ENCODE results near the gene CCDC182.

Gene CCDC182

GRCh38 chr17:57727630-57728175, 17.4 kb downstream of the CCDC182 start:
- no peak for DNase-seq (ENCODE audit: low read depth)

- no peak for DNase-seq (ENCODE audit: low read depth)
These were observed 18.3 kb downstream of the CCDC182 start for GRCh38 chr17:57726838-57727237.

- DNase-seq (ENCODE audit: low read depth): no peak
These were observed 18.8 kb downstream of the CCDC182 start for GRCh38 chr17:57726213-57726790.

- DNase-seq (ENCODE audit: low read depth): no peak
These were observed 20.4 kb downstream of the CCDC182 start for GRCh38 chr17:57724729-57725125.

GRCh38 chr17:57724026-57724728, 20.9 kb downstream of the CCDC182 start:
- no peak for DNase-seq (ENCODE audit: low read depth)

GRCh38 chr17:57723427-57724025, 21.6 kb downstream of the CCDC182 start:
- DNase-seq (ENCODE audit: low read depth): no peak

- no peak for DNase-seq (ENCODE audit: low read depth)
These were observed 22.4 kb downstream of the CCDC182 start for GRCh38 chr17:57722704-57723043.

GRCh38 chr17:57721967-57722703, 23.0 kb downstream of the CCDC182 start:
- no peak for DNase-seq (ENCODE audit: low read depth)

- no peak for DNase-seq (ENCODE audit: low read depth)
These were observed 24.6 kb downstream of the CCDC182 start for GRCh38 chr17:57720386-57721035.

- no peak for DNase-seq (ENCODE audit: low read depth)
These were observed 26.2 kb downstream of the CCDC182 start for GRCh38 chr17:57718878-57719277.

- DNase-seq (ENCODE audit: low read depth): no peak
These were observed 29.1 kb downstream of the CCDC182 start for GRCh38 chr17:57715981-57716380.

GRCh38 chr17:57714665-57715180, 30.4 kb downstream of the CCDC182 start:
- no peak for DNase-seq (ENCODE audit: low read depth)

- DNase-seq (ENCODE audit: low read depth): no peak
These were observed 32.0 kb downstream of the CCDC182 start for GRCh38 chr17:57713140-57713539.

GRCh38 chr17:57708410-57708809, 36.7 kb downstream of the CCDC182 start:
- DNase-seq (ENCODE audit: low read depth): no peak

GRCh38 chr17:57707892-57708291, 37.2 kb downstream of the CCDC182 start:
- DNase-seq (ENCODE audit: low read depth): no peak

- no peak for DNase-seq (ENCODE audit: low read depth)
These were observed 38.3 kb downstream of the CCDC182 start for GRCh38 chr17:57706761-57707160.

GRCh38 chr17:57705921-57706695, 39.0 kb downstream of the CCDC182 start:
- DNase-seq (ENCODE audit: low read depth): no peak

GRCh38 chr17:57704448-57704847, 40.7 kb downstream of the CCDC182 start:
- no peak for DNase-seq (ENCODE audit: low read depth)

- DNase-seq (ENCODE audit: low read depth): no peak
These were observed 41.8 kb downstream of the CCDC182 start for GRCh38 chr17:57703273-57703672.

- no peak for DNase-seq (ENCODE audit: low read depth)
These were observed 44.0 kb downstream of the CCDC182 start for GRCh38 chr17:57701124-57701523.

GRCh38 chr17:57699751-57700219, 45.3 kb downstream of the CCDC182 start:
- DNase-seq (ENCODE audit: low read depth): no peak

Measured in activated T-cell treated with anti-CD3 and anti-CD28 coated beads for 1 hour (primary cell).